Activated CD4-positive, alpha-beta T cell treated with anti-CD3 and anti-CD28 coated beads, Interleukin-2, Interleukin-4, amounts not matched to agents 100 ng/mL and 50 ng/mL, durations not matched to agents 16 hours and 8 hours (primary cell): ENCODE measurements around the gene AP2A1.

Experiments
- DNase-seq: peaks from one replicate; pipeline ENCODE4 v3.0.0-alpha.2; 2020; ENCODE audit warnings: low spot score

The AP2A1 gene

GRCh38 chr19:49766007-49766929, 533 bp upstream of the AP2A1 start:
- DNase-seq: peak; percentile 100

GRCh38 chr19:49767381-49767780, 580 bp downstream of the AP2A1 start:
- DNase-seq: no peak

GRCh38 chr19:49767967-49768581, 1.3 kb downstream of the AP2A1 start:
- no peak for DNase-seq

- no peak for DNase-seq
Observed at GRCh38 chr19:49770529-49770928, 3.7 kb downstream of the AP2A1 start.

- DNase-seq: no peak
Observed at GRCh38 chr19:49771674-49772139, 4.9 kb downstream of the AP2A1 start.

GRCh38 chr19:49772850-49773432, 6.1 kb downstream of the AP2A1 start:
- DNase-seq: no peak

GRCh38 chr19:49773663-49774350, 7.0 kb downstream of the AP2A1 start:
- DNase-seq: no peak

- DNase-seq: no peak
Observed at GRCh38 chr19:49774969-49775368, 8.2 kb downstream of the AP2A1 start.

- DNase-seq: no peak
Observed at GRCh38 chr19:49775742-49776370, 9.1 kb downstream of the AP2A1 start.

- DNase-seq: no peak
Observed at GRCh38 chr19:49776371-49776764, 9.6 kb downstream of the AP2A1 start.

- DNase-seq: no peak
Observed at GRCh38 chr19:49779731-49780555, 13.1 kb downstream of the AP2A1 start.

- DNase-seq: no peak
Observed at GRCh38 chr19:49780861-49781260, 14.1 kb downstream of the AP2A1 start.

- no peak for DNase-seq
Observed at GRCh38 chr19:49781394-49781793, 14.6 kb downstream of the AP2A1 start.

- DNase-seq: no peak
Observed at GRCh38 chr19:49782515-49782914, 15.7 kb downstream of the AP2A1 start.

GRCh38 chr19:49786376-49786820, 19.6 kb downstream of the AP2A1 start:
- DNase-seq: no peak

- DNase-seq: no peak
Observed at GRCh38 chr19:49787746-49788145, 20.9 kb downstream of the AP2A1 start.

- no peak for DNase-seq
Observed at GRCh38 chr19:49788857-49789256, 22.1 kb downstream of the AP2A1 start.

- DNase-seq: no peak
Observed at GRCh38 chr19:49790866-49791265, 24.1 kb downstream of the AP2A1 start.

GRCh38 chr19:49791776-49792445, 25.1 kb downstream of the AP2A1 start:
- DNase-seq: no peak

- DNase-seq: no peak
Observed at GRCh38 chr19:49792829-49793560, 26.2 kb downstream of the AP2A1 start.
